ENCODE data around the gene PEX6.
A peak's percentile ranks its signal among the peaks of the same experiment; 100 is the strongest.

The PEX6 gene

GRCh38 chr6:42936398-42936797, 42.6 kb downstream of the PEX6 start:
- DNase-seq (ENCODE audit: low read depth in 2 of 2) = no peak

- no peak for DNase-seq (ENCODE audit: low read depth in 2 of 2)
Observed at GRCh38 chr6:42935322-42935721, 43.7 kb downstream of the PEX6 start.

- DNase-seq (ENCODE audit: low read depth in 2 of 2) = no peak
Observed at GRCh38 chr6:42933205-42933604, 45.8 kb downstream of the PEX6 start.

GRCh38 chr6:42932412-42932811, 46.6 kb downstream of the PEX6 start:
- no peak for DNase-seq (ENCODE audit: low read depth in 2 of 2)

- peak; percentile 9 to 29 for DNase-seq (ENCODE audit: low read depth in 2 of 2)
Observed at GRCh38 chr6:42929821-42930360, 49.1 kb downstream of the PEX6 start.

- DNase-seq (ENCODE audit: low read depth in 2 of 2) = peak; percentile 73 to 76
Observed at GRCh38 chr6:42928986-42929820, 49.8 kb downstream of the PEX6 start, which contains the start of gene CNPY3. Gene CNPY3 (plus strand): TSS chr6:42929480. CDS start chr6:42929571, 91 bp downstream.

GRCh38 chr6:42925248-42925857, 53.6 kb downstream of the PEX6 start:
- no peak for DNase-seq (ENCODE audit: low read depth in 2 of 2)

- DNase-seq (ENCODE audit: low read depth in 2 of 2) = no peak
Observed at GRCh38 chr6:42923666-42924065, 55.3 kb downstream of the PEX6 start.

GRCh38 chr6:42921801-42922200, 57.2 kb downstream of the PEX6 start:
- no peak for DNase-seq (ENCODE audit: low read depth in 2 of 2)

- no peak for DNase-seq (ENCODE audit: low read depth in 2 of 2)
Observed at GRCh38 chr6:42916288-42916687, 62.7 kb downstream of the PEX6 start.

GRCh38 chr6:42915732-42916131, 63.2 kb downstream of the PEX6 start, which contains the start of gene PTCRA:
Gene PTCRA (plus strand): TSS chr6:42916053. CDS start chr6:42916070, 17 bp downstream.
- DNase-seq (ENCODE audit: low read depth in 2 of 2) = no peak

- DNase-seq (ENCODE audit: low read depth in 2 of 2) = no peak
Observed at GRCh38 chr6:42914546-42914945, 64.4 kb downstream of the PEX6 start.

All from stimulated activated CD4-positive, alpha-beta T cell treated with anti-CD3 and anti-CD28 coated beads, Interleukin-1b, Interleukin-23, amount 100 ng/mL, for 1 hour (primary cell).